Brain microvascular endothelial cell (primary cell): ENCODE measurements around the gene MUC5B.
"Not testable (repeated sequence)": the region's sequence is repeated elsewhere in the genome, so short reads cannot be mapped to it uniquely, and the experiment has no call there.

Experiments
- DNase-seq: peaks from one replicate; pipeline ENCODE4 v3.0.0-alpha.2; 2020
- H3K27ac ChIP-seq: fragments of 250-450 bp; sonication (Bioruptor Pico); 2 replicates; pipeline ENCODE4 v1.5.1; 2020; ENCODE audit warnings: mild to moderate bottlenecking, moderate library complexity
- H3K27me3 ChIP-seq: fragments of 250-450 bp; sonication (Bioruptor Pico); replicated peaks from 2 replicates; pipeline ENCODE4 v1.5.1; 2020; ENCODE audit warnings: mild to moderate bottlenecking
- H3K36me3 ChIP-seq: fragments of 250-450 bp; sonication (Bioruptor Pico); replicated peaks from 2 replicates; pipeline ENCODE4 v1.5.1; 2020; ENCODE audit warnings: mild to moderate bottlenecking
- H3K4me3 ChIP-seq: 2 replicates; pipeline ENCODE4 v1.5.1; 2011; ENCODE audit warnings: low read depth, mild to moderate bottlenecking, control low read depth, low read length, moderate library complexity
- CTCF ChIP-seq: IDR thresholded peaks from 2 replicates; pipeline ENCODE4 v1.5.1; 2011; ENCODE audit warnings: low read depth, mild to moderate bottlenecking, moderate library complexity, low read length, control low read depth, inconsistent platforms; ENCODE audit errors: missing control alignments
- in situ Hi-C: cut with HindIII; loops from 2 replicates; pipeline ENCODE4 v1.10.0; 2017; ENCODE audit warnings: low sequenced_read_pairs, low pct_ligation_motif_present

The MUC5B gene

GRCh38 chr11:1222491-1223345, at the start of gene MUC5B:
TSS of gene MUC5B (plus strand) at chr11:1223066. CDS start at chr11:1223124, 58 bp downstream.
- Histone ChIP-seq H3K27ac (no peak within 1 kb of the TSS), H3K36me3 (no peaks in the 10 kb centered on the region), H3K27me3 (no peaks in the 10 kb centered on the region), H3K4me3 (no peak within 1 kb of the TSS)
- no peak for TF ChIP-seq CTCF
- DNase-seq = no peak
- in situ Hi-C loops = no loop called here

GRCh38 chr11:1173396-1173795, 49.5 kb upstream of the MUC5B start:
- H3K27ac ChIP-seq, in situ Hi-C loops, H3K27me3 ChIP-seq, H3K4me3 ChIP-seq, H3K36me3 ChIP-seq, DNase-seq: not testable (repeated sequence)

GRCh38 chr11:1174441-1175370, 48.2 kb upstream of the MUC5B start:
- Histone ChIP-seq H3K36me3 (no peaks in the 10 kb centered on the region), H3K4me3 (no peak overlapping the region), H3K27ac (no peak overlapping the region), H3K27me3 (no peaks in the 10 kb centered on the region)
- in situ Hi-C loops = no loop called here
- TF ChIP-seq CTCF = no peak
- DNase-seq = no peak

- no peaks in the 10 kb centered on the region for H3K27me3 ChIP-seq
- no peak for TF ChIP-seq CTCF
- in situ Hi-C loops = no loop called here
- no peaks in the 10 kb centered on the region for H3K36me3 ChIP-seq
- H3K4me3 ChIP-seq = no peak overlapping the region
- no peak for DNase-seq
- no peak overlapping the region for H3K27ac ChIP-seq
These were observed 47.2 kb upstream of the MUC5B start for GRCh38 chr11:1175461-1176223.

- no peak overlapping the region for H3K27ac ChIP-seq
- no peaks in the 10 kb centered on the region for H3K36me3 ChIP-seq
- no peak for TF ChIP-seq CTCF
- no peak for DNase-seq
- H3K27me3 ChIP-seq = no peaks in the 10 kb centered on the region
- in situ Hi-C loops = no loop called here
- no peak overlapping the region for H3K4me3 ChIP-seq
These were observed 46.4 kb upstream of the MUC5B start for GRCh38 chr11:1176224-1177019.
